Fibroblast of skin of scalp (primary cell): ENCODE data around the gene CLASP2.
"Not testable (repeated sequence)": the region's sequence is repeated elsewhere in the genome, so short reads cannot be mapped to it uniquely, and the experiment has no call there.

Experiments
- DNase-seq: peaks from one replicate; pipeline ENCODE4 v3.0.0-alpha.2; 2013

Gene CLASP2

GRCh38 chr3:33541918-33542317 lies 176.1 kb downstream of the CLASP2 start:
- no peak for DNase-seq

GRCh38 chr3:33538678-33539339 lies 179.2 kb downstream of the CLASP2 start:
- no peak for DNase-seq

GRCh38 chr3:33537133-33537532 lies 180.9 kb downstream of the CLASP2 start:
- DNase-seq, result no peak

- no peak for DNase-seq
Measured at GRCh38 chr3:33526787-33527186, 191.3 kb downstream of the CLASP2 start.

- DNase-seq, result no peak
Measured at GRCh38 chr3:33525232-33525631, 192.8 kb downstream of the CLASP2 start.

GRCh38 chr3:33523093-33523667 lies 194.9 kb downstream of the CLASP2 start:
- DNase-seq, result no peak

GRCh38 chr3:33521736-33522135 lies 196.3 kb downstream of the CLASP2 start:
- DNase-seq, result no peak

GRCh38 chr3:33513262-33513863 lies 204.7 kb downstream of the CLASP2 start:
- DNase-seq, result no peak

- DNase-seq, result no peak
Measured at GRCh38 chr3:33505027-33505426, 213.0 kb downstream of the CLASP2 start.

GRCh38 chr3:33496449-33496848 lies 221.6 kb downstream of the CLASP2 start:
- DNase-seq, result no peak

- DNase-seq, result no peak
Measured at GRCh38 chr3:33491721-33492120, 226.3 kb downstream of the CLASP2 start.

- DNase-seq, result peak; percentile 4
Measured at GRCh38 chr3:33490641-33491241, 227.3 kb downstream of the CLASP2 start.

- DNase-seq, result no peak
Measured at GRCh38 chr3:33488683-33489082, 229.4 kb downstream of the CLASP2 start.

- DNase-seq, result no peak
Measured at GRCh38 chr3:33488246-33488645, 229.8 kb downstream of the CLASP2 start.

- peak; percentile 13 for DNase-seq
Measured at GRCh38 chr3:33482111-33482521, 235.9 kb downstream of the CLASP2 start.

- no peak for DNase-seq
Measured at GRCh38 chr3:33474896-33475295, 243.2 kb downstream of the CLASP2 start.

GRCh38 chr3:33473813-33474212 lies 244.2 kb downstream of the CLASP2 start:
- DNase-seq, result no peak

GRCh38 chr3:33467786-33468185 lies 250.3 kb downstream of the CLASP2 start:
- peak; percentile 16 for DNase-seq

- DNase-seq, result no peak
Measured at GRCh38 chr3:33461097-33461496, 257.0 kb downstream of the CLASP2 start.

GRCh38 chr3:33459577-33459976 lies 258.5 kb downstream of the CLASP2 start:
- not testable (repeated sequence) for DNase-seq

- no peak for DNase-seq
Measured at GRCh38 chr3:33458446-33458845, 259.6 kb downstream of the CLASP2 start.

GRCh38 chr3:33456756-33457155 lies 261.3 kb downstream of the CLASP2 start:
- no peak for DNase-seq

- no peak for DNase-seq
Measured at GRCh38 chr3:33453331-33453761, 264.7 kb downstream of the CLASP2 start.

GRCh38 chr3:33451994-33452393 lies 266.1 kb downstream of the CLASP2 start:
- DNase-seq, result not testable (repeated sequence)
